Smooth muscle cell (in vitro differentiated cells): Measurements from ENCODE around the gene EDNRA. TPM values are rescaled to one million over a fixed set of nuclear protein-coding genes. Genes with fewer than 3 reads are reported as not detected.

Experiments
- DNase-seq: peaks from one replicate; lab custom pipeline; 2025; ENCODE audit not compliant: unreplicated experiment; lab: John Stamatoyannopoulos, UW
- H2AFZ ChIP-seq: fragments of 200-600 bp; sonication (generic); 2 replicates; pipeline ENCODE4 v1.6.0; 2016; ENCODE audit warnings: antibody characterized with exemption, low read depth, mild to moderate bottlenecking
- H3F3A ChIP-seq: fragments of 200-600 bp; sonication (generic); 2 replicates; pipeline ENCODE4 v1.6.0; 2017; ENCODE audit warnings: antibody characterized with exemption, low read depth
- H3K27ac ChIP-seq: fragments of 200-600 bp; sonication (generic); 2 replicates; pipeline ENCODE4 v1.5.1; 2016; ENCODE audit warnings: low read depth, mild to moderate bottlenecking
- H3K27me3 ChIP-seq: fragments of 200-600 bp; sonication (generic); 2 replicates; pipeline ENCODE4 v1.6.1; 2016; ENCODE audit warnings: low read depth, mild to moderate bottlenecking
- H3K36me3 ChIP-seq: fragments of 200-600 bp; sonication (generic); 2 replicates; pipeline ENCODE4 v1.5.1; 2016; ENCODE audit warnings: low read depth
- H3K4me1 ChIP-seq: fragments of 200-600 bp; sonication (generic); 2 replicates; pipeline ENCODE4 v1.5.1; 2016; ENCODE audit warnings: low read depth
- H3K4me2 ChIP-seq: fragments of 200-600 bp; sonication (generic); 2 replicates; pipeline ENCODE4 v1.6.0; 2016; ENCODE audit warnings: mild to moderate bottlenecking
- H3K4me3 ChIP-seq: fragments of 200-600 bp; sonication (generic); 2 replicates; pipeline ENCODE4 v1.5.1; 2016; ENCODE audit warnings: mild to moderate bottlenecking
- H3K79me2 ChIP-seq: fragments of 200-600 bp; sonication (generic); 2 replicates; pipeline ENCODE4 v1.6.0; 2016; ENCODE audit warnings: low read depth, mild to moderate bottlenecking
- H3K9ac ChIP-seq: fragments of 200-600 bp; sonication (generic); 2 replicates; pipeline ENCODE4 v1.6.0; 2016; ENCODE audit warnings: low read depth
- H3K9me3 ChIP-seq: fragments of 200-600 bp; sonication (generic); replicated peaks from 2 replicates; pipeline ENCODE4 v1.5.1; 2016; ENCODE audit warnings: low read depth
- H4K20me1 ChIP-seq: fragments of 200-600 bp; sonication (generic); 2 replicates; pipeline ENCODE4 v1.6.0; 2016; ENCODE audit warnings: low read depth
- whole genome bisulfite sequencing: methylation state at CpG from one replicate; pipeline ENCODE4 v1.1.7; 2016; ENCODE audit warnings: low lambda C conversion rate; 5-methylcytosine and 5-hydroxymethylcytosine counted together
- polyA plus RNA-seq: library from polyadenylated mRNA; unstranded; fragments of >200 nt; fragmentation: Nextera tagmentation; extraction: Ambion mirVana; gene quantifications from 2 replicates; pipeline ENCODE4 v1.2.1, GENCODE V29; 2016
- total RNA-seq: library from RNA; depleted of rRNA; stranded (reverse); fragments of >200 nt; gene quantifications from 2 replicates; pipeline ENCODE4 v1.2.3, GENCODE V29; 2014
- TF ChIP-seq, protein P1 (sequence below): fragments of 200-600 bp; sonication (generic); IDR thresholded peaks from 2 replicates; pipeline ENCODE4 v1.5.1; 2017; ENCODE audit warnings: borderline replicate concordance, mild to moderate bottlenecking, antibody characterized with exemption; ENCODE audit not compliant: insufficient read depth, poor library complexity, severe bottlenecking

The EDNRA gene
- total and polyA plus RNA-seq, 2 experiments from 2014 or later: 4.8 to 8.6 TPM

GRCh38 chr4:147589586-147589985 is 108.7 kb downstream of the EDNRA start:
- Histone ChIP-seq H3K9ac (no peak overlapping the region), H3F3A (no peaks in the 10 kb centered on the region), H3K9me3 (no peaks in the 10 kb centered on the region), H3K4me1 (peaks cover 22% of the 10 kb centered on the region), H2AFZ (no peak overlapping the region), H3K4me2 (no peak overlapping the region), H3K36me3 (no peaks in the 10 kb centered on the region), H3K79me2 (no peaks in the 10 kb centered on the region), H4K20me1 (no peaks in the 10 kb centered on the region), H3K27ac (no peak overlapping the region), H3K27me3 (no peaks in the 10 kb centered on the region), H3K4me3 (no peak overlapping the region)
- 92% methylated on average over 1 of the region's 1 CpG for WGBS
- TF ChIP-seq, protein P1, sequence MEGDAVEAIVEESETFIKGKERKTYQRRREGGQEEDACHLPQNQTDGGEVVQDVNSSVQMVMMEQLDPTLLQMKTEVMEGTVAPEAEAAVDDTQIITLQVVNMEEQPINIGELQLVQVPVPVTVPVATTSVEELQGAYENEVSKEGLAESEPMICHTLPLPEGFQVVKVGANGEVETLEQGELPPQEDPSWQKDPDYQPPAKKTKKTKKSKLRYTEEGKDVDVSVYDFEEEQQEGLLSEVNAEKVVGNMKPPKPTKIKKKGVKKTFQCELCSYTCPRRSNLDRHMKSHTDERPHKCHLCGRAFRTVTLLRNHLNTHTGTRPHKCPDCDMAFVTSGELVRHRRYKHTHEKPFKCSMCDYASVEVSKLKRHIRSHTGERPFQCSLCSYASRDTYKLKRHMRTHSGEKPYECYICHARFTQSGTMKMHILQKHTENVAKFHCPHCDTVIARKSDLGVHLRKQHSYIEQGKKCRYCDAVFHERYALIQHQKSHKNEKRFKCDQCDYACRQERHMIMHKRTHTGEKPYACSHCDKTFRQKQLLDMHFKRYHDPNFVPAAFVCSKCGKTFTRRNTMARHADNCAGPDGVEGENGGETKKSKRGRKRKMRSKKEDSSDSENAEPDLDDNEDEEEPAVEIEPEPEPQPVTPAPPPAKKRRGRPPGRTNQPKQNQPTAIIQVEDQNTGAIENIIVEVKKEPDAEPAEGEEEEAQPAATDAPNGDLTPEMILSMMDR: no peak
- DNase-seq: no peak

GRCh38 chr4:147590249-147590920 is 109.5 kb downstream of the EDNRA start:
- H3K4me2 ChIP-seq: peak overlapping the region; percentile 50
- no peaks in the 10 kb centered on the region for H3K27me3 ChIP-seq
- no peak overlapping the region for H3K9ac ChIP-seq
- peak overlapping the region; percentile 48 for H2AFZ ChIP-seq
- H3F3A ChIP-seq: no peaks in the 10 kb centered on the region
- TF ChIP-seq, protein P1: peak; percentile 89
- H3K79me2 ChIP-seq: no peaks in the 10 kb centered on the region
- H3K4me1 ChIP-seq: peaks cover 22% of the 10 kb centered on the region
- DNase-seq: no peak
- H3K36me3 ChIP-seq: no peaks in the 10 kb centered on the region
- H3K9me3 ChIP-seq: no peaks in the 10 kb centered on the region
- WGBS: 48% methylated on average over 12 of the region's 12 CpGs
- peak overlapping the region; percentile 17 for H3K4me3 ChIP-seq
- H4K20me1 ChIP-seq: no peaks in the 10 kb centered on the region
- no peak overlapping the region for H3K27ac ChIP-seq

- Histone ChIP-seq H2AFZ (no peak overlapping the region), H3K27ac (no peak overlapping the region), H3K4me2 (no peak overlapping the region), H3K4me3 (no peak overlapping the region), H4K20me1 (no peaks in the 10 kb centered on the region), H3K4me1 (peaks cover 22% of the 10 kb centered on the region), H3K9me3 (no peaks in the 10 kb centered on the region), H3K36me3 (no peaks in the 10 kb centered on the region), H3F3A (no peaks in the 10 kb centered on the region), H3K27me3 (no peaks in the 10 kb centered on the region), H3K79me2 (no peaks in the 10 kb centered on the region), H3K9ac (no peak overlapping the region)
- no peak for DNase-seq
- TF ChIP-seq, protein P1: no peak
Measured at GRCh38 chr4:147591106-147591505, 110.2 kb downstream of the EDNRA start.

- H3K27ac ChIP-seq: no peak overlapping the region
- no peak for DNase-seq
- no peaks in the 10 kb centered on the region for H3K9me3 ChIP-seq
- TF ChIP-seq, protein P1: no peak
- H3K9ac ChIP-seq: no peak overlapping the region
- H3F3A ChIP-seq: no peaks in the 10 kb centered on the region
- no peaks in the 10 kb centered on the region for H3K79me2 ChIP-seq
- peaks cover 11% of the 10 kb centered on the region for H3K4me1 ChIP-seq
- H3K4me3 ChIP-seq: no peak overlapping the region
- 76% methylated on average over 5 of the region's 5 CpGs for WGBS
- no peak overlapping the region for H3K4me2 ChIP-seq
- H2AFZ ChIP-seq: no peak overlapping the region
- no peaks in the 10 kb centered on the region for H3K36me3 ChIP-seq
- no peaks in the 10 kb centered on the region for H4K20me1 ChIP-seq
- no peaks in the 10 kb centered on the region for H3K27me3 ChIP-seq
Measured at GRCh38 chr4:147594107-147594506, 113.2 kb downstream of the EDNRA start.
